Adrenal gland (tissue), 5 donors: ENCODE measurements around the gene XYLB.

ENCODE experiments used
- POLR2A ChIP-seq, 2 donors: fragments of 450-650 bp; IDR thresholded peaks; one replicate each; pipeline ENCODE4 v1.6.1; 2017; ENCODE audit warnings: antibody characterized with exemption in 2 of 2, mild to moderate bottlenecking in 2 of 2, moderate library complexity in 1 of 2
- TF ChIP-seq, protein P1 (sequence below), 6 experiments: fragments of 450-650 bp in 4 of 6; fragments of 200-600 bp in 2 of 6; sonication (generic) in 1 of 6; IDR thresholded peaks; 1 replicate in 5 of 6; 2 replicates in 1 of 6; pipeline versions ENCODE4 v1.5.1 to v1.8.0; 2016 to 2021; ENCODE audit warnings: antibody characterized with exemption in 6 of 6, mild to moderate bottlenecking in 2 of 6, moderate library complexity in 1 of 6
- donor health status: DM: no; HTN: no; CAD: no.

DNA sequence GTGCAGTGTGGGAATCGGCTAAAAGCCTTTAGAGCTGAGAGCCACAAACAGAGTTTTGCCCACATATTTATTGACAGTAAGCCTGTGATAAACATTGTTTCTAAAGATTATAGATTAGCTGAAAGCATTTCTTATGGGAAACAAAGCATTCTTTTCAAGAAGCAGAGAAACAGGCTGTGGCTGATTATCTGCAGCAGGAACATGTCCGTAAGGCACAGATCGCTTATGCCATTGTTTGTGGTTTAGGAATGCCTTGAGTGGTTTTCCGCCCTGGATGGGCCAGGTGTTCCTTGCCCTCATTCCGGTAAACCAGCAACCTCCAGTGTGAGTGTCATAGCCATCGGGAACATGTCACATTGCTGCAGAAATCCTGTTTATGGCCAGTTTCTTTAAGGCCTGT is 12.5 kb downstream of the XYLB start:
- TF ChIP-seq, protein P1, sequence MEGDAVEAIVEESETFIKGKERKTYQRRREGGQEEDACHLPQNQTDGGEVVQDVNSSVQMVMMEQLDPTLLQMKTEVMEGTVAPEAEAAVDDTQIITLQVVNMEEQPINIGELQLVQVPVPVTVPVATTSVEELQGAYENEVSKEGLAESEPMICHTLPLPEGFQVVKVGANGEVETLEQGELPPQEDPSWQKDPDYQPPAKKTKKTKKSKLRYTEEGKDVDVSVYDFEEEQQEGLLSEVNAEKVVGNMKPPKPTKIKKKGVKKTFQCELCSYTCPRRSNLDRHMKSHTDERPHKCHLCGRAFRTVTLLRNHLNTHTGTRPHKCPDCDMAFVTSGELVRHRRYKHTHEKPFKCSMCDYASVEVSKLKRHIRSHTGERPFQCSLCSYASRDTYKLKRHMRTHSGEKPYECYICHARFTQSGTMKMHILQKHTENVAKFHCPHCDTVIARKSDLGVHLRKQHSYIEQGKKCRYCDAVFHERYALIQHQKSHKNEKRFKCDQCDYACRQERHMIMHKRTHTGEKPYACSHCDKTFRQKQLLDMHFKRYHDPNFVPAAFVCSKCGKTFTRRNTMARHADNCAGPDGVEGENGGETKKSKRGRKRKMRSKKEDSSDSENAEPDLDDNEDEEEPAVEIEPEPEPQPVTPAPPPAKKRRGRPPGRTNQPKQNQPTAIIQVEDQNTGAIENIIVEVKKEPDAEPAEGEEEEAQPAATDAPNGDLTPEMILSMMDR (IDR thresholded peaks at IDR 0.05): no peak
- TF ChIP-seq POLR2A (IDR thresholded peaks at IDR 0.05): no peak
